ENCODE measurements around the gene MYO16. TPM values are rescaled to one million over a fixed set of nuclear protein-coding genes. Genes with fewer than 3 reads are reported as not detected.

The MYO16 gene
- total and polyA plus RNA-seq, 2 experiments from 2014 or later: 0.13 to 0.23 TPM

DNA sequence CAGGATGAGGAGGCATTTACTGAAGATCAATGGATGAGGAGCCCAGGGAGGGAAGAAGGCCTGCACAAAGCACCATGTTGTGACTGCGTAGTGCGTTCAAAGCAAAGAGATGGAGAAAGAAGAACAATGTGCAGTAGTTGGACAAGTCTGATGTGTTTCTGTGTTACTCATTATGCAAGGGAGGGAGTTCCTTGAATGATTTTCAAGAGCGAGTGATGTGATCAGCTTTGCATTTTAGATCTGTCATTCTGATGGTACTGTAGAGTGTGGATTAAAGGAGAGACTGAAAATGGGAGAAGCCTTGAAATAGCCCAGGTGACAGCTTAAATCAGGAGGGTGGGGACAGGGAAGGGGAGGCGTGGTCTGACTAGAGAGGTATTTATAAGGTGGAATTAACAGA is 9.5 kb downstream of the MYO16 start:
- Histone ChIP-seq H3K4me1 (ENCODE audit: insufficient read depth) (no peaks in the 10 kb centered on the region), H3K9me3 (ENCODE audit: low read depth) (no peaks in the 10 kb centered on the region), H3K27ac (no peak overlapping the region), H3K36me3 (replicated peaks; ENCODE audit: insufficient read depth, low read depth) (no peaks in the 10 kb centered on the region), H3K9me2 (replicated peaks; ENCODE audit: insufficient read depth) (no peaks in the 10 kb centered on the region), H3K4me3 (no peak overlapping the region), H2AFZ (no peak overlapping the region), H3K79me2 (no peaks in the 10 kb centered on the region), H3K27me3 (no peaks in the 10 kb centered on the region), H4K20me1 (ENCODE audit: insufficient read depth, poor library complexity, severe bottlenecking) (no peaks in the 10 kb centered on the region), H3K4me2 (no peak overlapping the region)
- 98% methylated on average over 4 of the region's 4 CpGs for WGBS (ENCODE audit: low lambda C conversion rate, missing lambda C conversion rate)
- TF ChIP-seq EZH2phosphoT487 (IDR thresholded peaks at IDR 0.05; ENCODE audit: low read depth, severe bottlenecking, unreplicated experiment) (no peak), EZH2 (IDR thresholded peaks at IDR 0.05; ENCODE audit: borderline replicate concordance) (no peak)
- TF ChIP-seq, protein P1, sequence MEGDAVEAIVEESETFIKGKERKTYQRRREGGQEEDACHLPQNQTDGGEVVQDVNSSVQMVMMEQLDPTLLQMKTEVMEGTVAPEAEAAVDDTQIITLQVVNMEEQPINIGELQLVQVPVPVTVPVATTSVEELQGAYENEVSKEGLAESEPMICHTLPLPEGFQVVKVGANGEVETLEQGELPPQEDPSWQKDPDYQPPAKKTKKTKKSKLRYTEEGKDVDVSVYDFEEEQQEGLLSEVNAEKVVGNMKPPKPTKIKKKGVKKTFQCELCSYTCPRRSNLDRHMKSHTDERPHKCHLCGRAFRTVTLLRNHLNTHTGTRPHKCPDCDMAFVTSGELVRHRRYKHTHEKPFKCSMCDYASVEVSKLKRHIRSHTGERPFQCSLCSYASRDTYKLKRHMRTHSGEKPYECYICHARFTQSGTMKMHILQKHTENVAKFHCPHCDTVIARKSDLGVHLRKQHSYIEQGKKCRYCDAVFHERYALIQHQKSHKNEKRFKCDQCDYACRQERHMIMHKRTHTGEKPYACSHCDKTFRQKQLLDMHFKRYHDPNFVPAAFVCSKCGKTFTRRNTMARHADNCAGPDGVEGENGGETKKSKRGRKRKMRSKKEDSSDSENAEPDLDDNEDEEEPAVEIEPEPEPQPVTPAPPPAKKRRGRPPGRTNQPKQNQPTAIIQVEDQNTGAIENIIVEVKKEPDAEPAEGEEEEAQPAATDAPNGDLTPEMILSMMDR (IDR thresholded peaks at IDR 0.05; ENCODE audit: poor library complexity): no peak
- no peak for DNase-seq (ENCODE audit: low spot score)

DNA sequence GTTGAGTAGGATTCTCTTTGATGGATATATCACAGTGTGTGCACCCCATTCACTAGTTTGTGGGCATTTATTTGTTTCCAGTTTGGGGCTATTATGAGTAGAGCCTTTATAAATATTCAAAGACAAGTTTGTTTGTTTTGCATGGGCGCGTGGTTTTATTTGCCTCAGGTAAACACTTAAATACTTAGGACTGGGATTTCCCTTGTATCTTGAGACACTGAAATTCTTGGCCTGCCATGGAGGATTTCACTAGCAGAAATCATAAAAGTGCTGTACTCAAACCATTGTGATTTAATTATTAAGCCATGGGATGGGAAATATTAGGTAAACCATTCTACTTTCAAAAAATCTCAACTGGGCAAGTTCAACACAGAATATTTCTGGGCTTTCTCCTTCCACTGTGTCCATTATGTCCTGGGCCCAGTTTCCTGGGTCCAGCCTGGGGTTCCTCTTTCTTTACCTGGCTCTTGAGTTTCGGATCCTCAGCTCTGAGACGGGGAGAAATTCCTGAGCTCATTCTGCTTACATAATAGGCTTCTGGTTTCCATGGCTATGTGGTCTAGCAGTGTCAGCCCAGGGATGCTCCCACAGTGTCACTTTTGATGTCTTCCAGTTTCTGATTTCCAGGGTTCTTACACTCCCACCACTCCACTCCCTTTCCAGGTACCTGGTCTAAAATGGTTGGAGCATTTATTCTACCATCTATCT is 14.4 kb downstream of the MYO16 start:
- Histone ChIP-seq H3K4me1 (ENCODE audit: insufficient read depth) (no peaks in the 10 kb centered on the region), H3K27ac (no peak overlapping the region), H3K36me3 (replicated peaks; ENCODE audit: insufficient read depth, low read depth) (no peaks in the 10 kb centered on the region), H3K4me3 (no peak overlapping the region), H3K4me2 (no peak overlapping the region), H2AFZ (no peak overlapping the region), H3K9me3 (ENCODE audit: low read depth) (no peaks in the 10 kb centered on the region), H3K9me2 (replicated peaks; ENCODE audit: insufficient read depth) (no peaks in the 10 kb centered on the region), H4K20me1 (ENCODE audit: insufficient read depth, poor library complexity, severe bottlenecking) (no peaks in the 10 kb centered on the region), H3K79me2 (no peaks in the 10 kb centered on the region), H3K27me3 (no peaks in the 10 kb centered on the region)
- WGBS (ENCODE audit: low lambda C conversion rate, missing lambda C conversion rate): 70% methylated on average over 4 of the region's 4 CpGs
- no peak for DNase-seq (ENCODE audit: low spot score)
- TF ChIP-seq EZH2phosphoT487 (IDR thresholded peaks at IDR 0.05; ENCODE audit: low read depth, severe bottlenecking, unreplicated experiment): no peak

DNA sequence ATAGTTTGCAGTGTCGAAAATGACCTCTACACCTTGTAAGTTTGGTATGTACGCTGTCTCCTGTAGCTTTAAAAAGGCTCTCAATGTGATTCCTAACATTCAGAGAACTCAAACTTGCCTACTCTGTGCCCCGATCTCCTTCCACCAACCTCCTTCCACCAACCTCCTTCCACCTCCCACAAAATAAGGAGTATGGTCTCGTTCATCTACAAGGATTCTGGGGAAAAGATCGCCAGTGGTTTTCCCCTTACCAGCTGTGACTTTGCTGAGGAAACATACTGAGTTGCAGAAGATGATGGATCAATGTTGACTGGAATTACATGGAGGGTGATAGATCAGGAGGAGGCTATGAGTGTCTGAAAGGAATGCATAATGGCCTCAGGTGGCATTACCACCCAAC is 16.0 kb downstream of the MYO16 start:
- Histone ChIP-seq H3K27me3 (no peaks in the 10 kb centered on the region), H3K27ac (no peak overlapping the region), H3K9me2 (replicated peaks; ENCODE audit: insufficient read depth) (no peaks in the 10 kb centered on the region), H3K4me3 (no peak overlapping the region), H2AFZ (no peak overlapping the region), H4K20me1 (ENCODE audit: insufficient read depth, poor library complexity, severe bottlenecking) (no peaks in the 10 kb centered on the region), H3K4me1 (ENCODE audit: insufficient read depth) (no peaks in the 10 kb centered on the region), H3K4me2 (no peak overlapping the region), H3K36me3 (replicated peaks; ENCODE audit: insufficient read depth, low read depth) (no peaks in the 10 kb centered on the region), H3K9me3 (ENCODE audit: low read depth) (no peaks in the 10 kb centered on the region), H3K79me2 (no peaks in the 10 kb centered on the region)
- TF ChIP-seq EZH2 (IDR thresholded peaks at IDR 0.05; ENCODE audit: borderline replicate concordance) (no peak), EZH2phosphoT487 (IDR thresholded peaks at IDR 0.05; ENCODE audit: low read depth, severe bottlenecking, unreplicated experiment) (no peak)
- TF ChIP-seq, protein P1 (IDR thresholded peaks at IDR 0.05; ENCODE audit: poor library complexity): no peak
- 82% methylated on average over 5 of the region's 5 CpGs for WGBS (ENCODE audit: low lambda C conversion rate, missing lambda C conversion rate)
- no peak for DNase-seq (ENCODE audit: low spot score)

DNA sequence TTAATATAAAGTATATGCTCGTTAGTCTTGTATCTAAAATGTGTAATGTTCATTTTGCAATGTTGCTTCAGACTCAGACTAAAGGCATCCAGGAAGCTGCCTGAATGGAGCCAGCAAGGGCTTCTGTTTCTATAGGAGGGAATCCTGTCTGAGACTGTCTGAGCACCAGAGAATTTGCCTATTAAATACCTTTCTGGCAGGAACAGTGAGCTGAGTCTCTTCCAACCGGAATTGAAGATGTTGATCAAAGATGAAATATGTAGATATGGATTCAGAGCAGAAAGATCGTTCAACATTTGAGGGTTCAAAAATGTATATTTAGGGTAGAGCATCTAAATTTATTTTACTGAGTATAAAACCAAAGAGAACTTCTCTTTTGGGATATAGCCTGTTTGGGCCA is 20.9 kb downstream of the MYO16 start:
- no peak for DNase-seq (ENCODE audit: low spot score)
- TF ChIP-seq, protein P1 (IDR thresholded peaks at IDR 0.05; ENCODE audit: poor library complexity): no peak
- no peak for TF ChIP-seq EZH2 (IDR thresholded peaks at IDR 0.05; ENCODE audit: borderline replicate concordance)
- TF ChIP-seq EZH2phosphoT487 (IDR thresholded peaks at IDR 0.05; ENCODE audit: low read depth, severe bottlenecking, unreplicated experiment): no peak
- H3K4me2 ChIP-seq: no peak overlapping the region
- no peaks in the 10 kb centered on the region for H4K20me1 ChIP-seq (ENCODE audit: insufficient read depth, poor library complexity, severe bottlenecking)
- H3K9me2 ChIP-seq (replicated peaks; ENCODE audit: insufficient read depth): no peaks in the 10 kb centered on the region
- H3K27me3 ChIP-seq: no peaks in the 10 kb centered on the region
- H3K36me3 ChIP-seq (replicated peaks; ENCODE audit: insufficient read depth, low read depth): no peaks in the 10 kb centered on the region
- H2AFZ ChIP-seq: no peak overlapping the region
- no peak overlapping the region for H3K27ac ChIP-seq
- no peaks in the 10 kb centered on the region for H3K79me2 ChIP-seq
- H3K4me3 ChIP-seq: no peak overlapping the region
- 84% methylated on average over 3 of the region's 3 CpGs for WGBS (ENCODE audit: low lambda C conversion rate, missing lambda C conversion rate)
- H3K4me1 ChIP-seq (ENCODE audit: insufficient read depth): no peaks in the 10 kb centered on the region
- no peaks in the 10 kb centered on the region for H3K9me3 ChIP-seq (ENCODE audit: low read depth)

Data from hepatocyte (in vitro differentiated cells).